ENCODE data around the gene TSGA10IP.

The TSGA10IP gene

DNA sequence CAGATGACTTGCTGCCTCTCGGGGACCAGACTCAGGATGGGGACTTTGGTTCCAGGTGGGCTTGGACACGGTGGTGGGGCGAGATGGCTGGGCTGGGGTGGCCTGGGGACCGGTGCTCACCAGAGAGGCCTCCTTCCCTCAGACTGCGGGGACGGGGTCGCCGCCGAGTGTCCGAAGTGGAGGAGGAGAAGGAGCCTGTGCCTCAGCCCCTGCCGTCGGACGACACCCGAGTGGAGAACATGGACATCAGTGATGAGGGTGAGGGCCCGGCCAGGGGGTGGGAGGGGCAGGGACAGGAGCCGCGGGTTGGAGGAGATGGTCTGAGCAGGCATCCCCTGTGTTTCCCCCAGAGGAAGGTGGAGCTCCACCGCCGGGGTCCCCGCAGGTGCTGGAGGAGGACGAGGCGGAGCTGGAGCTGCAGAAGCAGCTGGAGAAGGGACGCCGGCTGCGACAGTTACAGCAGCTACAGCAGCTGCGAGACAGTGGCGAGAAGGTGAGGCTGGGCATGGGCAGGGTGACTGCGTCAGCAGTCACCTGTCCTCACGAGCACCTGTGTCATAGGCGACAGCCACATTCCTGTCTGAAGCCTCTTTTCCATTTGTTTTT lies 22.2 kb downstream of the TSGA10IP start:
- no peak overlapping the region for H2AFZ ChIP-seq (ENCODE audit: low read depth, low read length)
- DNase-seq (no peak), ATAC-seq (ENCODE audit: insufficient read depth, low read depth) (no peak)
- H3K4me3 ChIP-seq (ENCODE audit: low read depth in 1 of 2, low read length in 2 of 2) = no peak overlapping the region
- H3K9me3 ChIP-seq (ENCODE audit: insufficient read depth, low read length, severe bottlenecking) = no peaks in the 10 kb centered on the region
- peaks cover 83% of the 10 kb centered on the region for H3K36me3 ChIP-seq (ENCODE audit: insufficient read depth, low read length)
- TF ChIP-seq EZH2 (IDR thresholded peaks at IDR 0.05; ENCODE audit: borderline replicate concordance, low read depth, low read length, severe bottlenecking) = no peak
- TF ChIP-seq, protein P1, sequence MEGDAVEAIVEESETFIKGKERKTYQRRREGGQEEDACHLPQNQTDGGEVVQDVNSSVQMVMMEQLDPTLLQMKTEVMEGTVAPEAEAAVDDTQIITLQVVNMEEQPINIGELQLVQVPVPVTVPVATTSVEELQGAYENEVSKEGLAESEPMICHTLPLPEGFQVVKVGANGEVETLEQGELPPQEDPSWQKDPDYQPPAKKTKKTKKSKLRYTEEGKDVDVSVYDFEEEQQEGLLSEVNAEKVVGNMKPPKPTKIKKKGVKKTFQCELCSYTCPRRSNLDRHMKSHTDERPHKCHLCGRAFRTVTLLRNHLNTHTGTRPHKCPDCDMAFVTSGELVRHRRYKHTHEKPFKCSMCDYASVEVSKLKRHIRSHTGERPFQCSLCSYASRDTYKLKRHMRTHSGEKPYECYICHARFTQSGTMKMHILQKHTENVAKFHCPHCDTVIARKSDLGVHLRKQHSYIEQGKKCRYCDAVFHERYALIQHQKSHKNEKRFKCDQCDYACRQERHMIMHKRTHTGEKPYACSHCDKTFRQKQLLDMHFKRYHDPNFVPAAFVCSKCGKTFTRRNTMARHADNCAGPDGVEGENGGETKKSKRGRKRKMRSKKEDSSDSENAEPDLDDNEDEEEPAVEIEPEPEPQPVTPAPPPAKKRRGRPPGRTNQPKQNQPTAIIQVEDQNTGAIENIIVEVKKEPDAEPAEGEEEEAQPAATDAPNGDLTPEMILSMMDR (IDR thresholded peaks at IDR 0.05; ENCODE audit: borderline replicate concordance, extremely low read depth, low read length, poor library complexity, severe bottlenecking) = no peak
- H4K20me1 ChIP-seq (ENCODE audit: insufficient read depth, low read length) = peaks cover 47% of the 10 kb centered on the region
- peaks cover 48% of the 10 kb centered on the region for H3K79me2 ChIP-seq (ENCODE audit: insufficient read depth, low read length)
- peaks cover 20% of the 10 kb centered on the region for H3K4me1 ChIP-seq (ENCODE audit: insufficient read depth, low read length)
- H3K27ac ChIP-seq (ENCODE audit: low read length) = no peak overlapping the region
- no peak overlapping the region for H3K9ac ChIP-seq (ENCODE audit: low read depth, low read length)
- no peak overlapping the region for H3K4me2 ChIP-seq (ENCODE audit: insufficient read depth, low read length)
- no peaks in the 10 kb centered on the region for H3K27me3 ChIP-seq (ENCODE audit: insufficient read depth, low read length, poor library complexity)

- peaks cover 34% of the 10 kb centered on the region for H3K79me2 ChIP-seq (ENCODE audit: insufficient read depth, low read length)
- peaks cover 35% of the 10 kb centered on the region; the same call in 1 of the 2 replicates for H4K20me1 ChIP-seq (ENCODE audit: insufficient read depth, low read length)
- H2AFZ ChIP-seq (ENCODE audit: low read depth, low read length) = no peak overlapping the region
- H3K27me3 ChIP-seq (ENCODE audit: insufficient read depth, low read length, poor library complexity) = no peaks in the 10 kb centered on the region
- H3K36me3 ChIP-seq (ENCODE audit: insufficient read depth, low read length) = peaks cover 87% of the 10 kb centered on the region
- no peak overlapping the region for H3K4me3 ChIP-seq (ENCODE audit: low read depth in 1 of 2, low read length in 2 of 2)
- no peak overlapping the region for H3K9ac ChIP-seq (ENCODE audit: low read depth, low read length)
- H3K27ac ChIP-seq (ENCODE audit: low read length) = no peak overlapping the region
- DNase-seq (no peak), ATAC-seq (ENCODE audit: insufficient read depth, low read depth) (no peak)
- H3K9me3 ChIP-seq (ENCODE audit: insufficient read depth, low read length, severe bottlenecking) = no peaks in the 10 kb centered on the region
- H3K4me2 ChIP-seq (ENCODE audit: insufficient read depth, low read length) = no peak overlapping the region
- H3K4me1 ChIP-seq (ENCODE audit: insufficient read depth, low read length) = peaks cover 6% of the 10 kb centered on the region
- TF ChIP-seq, protein P1 (IDR thresholded peaks at IDR 0.05; ENCODE audit: borderline replicate concordance, extremely low read depth, low read length, poor library complexity, severe bottlenecking) = no peak
- TF ChIP-seq EZH2 (IDR thresholded peaks at IDR 0.05; ENCODE audit: borderline replicate concordance, low read depth, low read length, severe bottlenecking) = no peak
Measured at GRCh38 chr11:65968600-65969482, 23.6 kb downstream of the TSGA10IP start.

DNA sequence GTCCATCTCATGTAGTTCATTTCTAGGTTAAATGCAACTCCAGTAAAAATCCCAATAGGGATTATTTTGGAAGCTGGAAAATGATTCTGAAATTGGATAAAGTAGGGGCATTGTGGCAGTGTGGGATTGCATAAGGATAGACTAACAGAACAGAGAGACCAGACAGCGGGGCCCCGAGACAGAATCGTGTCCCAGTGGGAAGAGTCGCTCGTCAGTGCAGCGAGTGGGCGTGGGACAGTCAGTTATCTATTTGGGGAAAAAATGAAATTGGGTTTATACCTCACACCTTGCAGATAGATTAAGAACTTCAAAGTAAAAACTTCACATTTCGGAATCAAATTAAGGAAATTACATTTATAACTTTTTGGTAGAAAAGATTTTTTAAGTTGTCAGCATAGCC lies 26.8 kb downstream of the TSGA10IP start:
- no peak overlapping the region for H3K27ac ChIP-seq (ENCODE audit: low read length)
- H4K20me1 ChIP-seq (ENCODE audit: insufficient read depth, low read length) = peaks cover 18% of the 10 kb centered on the region; the same call in 1 of the 2 replicates
- DNase-seq (no peak), ATAC-seq (ENCODE audit: insufficient read depth, low read depth) (no peak)
- peaks cover 76% of the 10 kb centered on the region for H3K36me3 ChIP-seq (ENCODE audit: insufficient read depth, low read length)
- H3K9me3 ChIP-seq (ENCODE audit: insufficient read depth, low read length, severe bottlenecking) = no peaks in the 10 kb centered on the region
- H3K4me3 ChIP-seq (ENCODE audit: low read depth in 1 of 2, low read length in 2 of 2) = no peak overlapping the region
- no peak overlapping the region for H2AFZ ChIP-seq (ENCODE audit: low read depth, low read length)
- no peak overlapping the region for H3K4me2 ChIP-seq (ENCODE audit: insufficient read depth, low read length)
- peaks cover 6% of the 10 kb centered on the region for H3K79me2 ChIP-seq (ENCODE audit: insufficient read depth, low read length)
- H3K4me1 ChIP-seq (ENCODE audit: insufficient read depth, low read length) = no peaks in the 10 kb centered on the region
- no peak for TF ChIP-seq EZH2 (IDR thresholded peaks at IDR 0.05; ENCODE audit: borderline replicate concordance, low read depth, low read length, severe bottlenecking)
- TF ChIP-seq, protein P1 (IDR thresholded peaks at IDR 0.05; ENCODE audit: borderline replicate concordance, extremely low read depth, low read length, poor library complexity, severe bottlenecking) = no peak
- H3K9ac ChIP-seq (ENCODE audit: low read depth, low read length) = no peak overlapping the region
- H3K27me3 ChIP-seq (ENCODE audit: insufficient read depth, low read length, poor library complexity) = no peaks in the 10 kb centered on the region

All from DND-41 (cell line).